GM19395 (cell line): ENCODE results near the gene CAMK2B.

Experiments
- ATAC-seq: cut with Tn5 transposase; IDR thresholded peaks from one replicate; pipeline ENCODE4 v1.9.1; 2021; ENCODE audit warnings: mild to moderate bottlenecking, moderate library complexity; ENCODE audit not compliant: unreplicated experiment

The CAMK2B gene

DNA sequence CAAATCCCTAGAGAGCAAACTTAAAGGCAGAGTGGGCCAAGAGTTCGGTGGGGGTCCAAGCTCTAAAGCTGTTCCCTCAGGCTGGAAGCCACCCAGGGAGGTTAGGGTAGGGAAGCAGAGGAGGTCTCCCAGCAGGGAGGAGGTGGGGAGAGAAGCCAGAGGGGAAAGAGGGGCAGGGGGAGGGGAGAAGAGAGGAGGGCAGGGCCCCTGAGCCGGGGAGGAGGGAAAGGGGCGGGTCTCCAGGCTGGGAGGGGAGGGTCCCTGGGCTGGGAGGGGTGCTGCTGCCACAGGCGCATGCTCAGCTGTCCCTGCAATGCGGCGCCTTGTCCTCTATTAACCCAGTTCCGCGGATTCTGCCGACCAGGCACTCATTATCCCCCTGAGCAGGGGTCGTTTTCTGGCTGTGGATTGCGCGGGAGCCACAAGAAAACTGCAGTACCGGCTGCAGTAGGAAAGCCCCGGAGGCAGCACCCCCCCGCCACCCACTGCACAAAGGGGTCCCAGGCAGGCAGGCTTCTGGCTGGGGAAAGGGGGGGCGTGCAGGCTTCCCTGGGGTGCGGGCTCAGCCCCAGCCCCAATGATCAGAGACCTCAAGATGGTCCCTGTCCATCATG, 49.3 kb downstream of the CAMK2B start:
- no peak for ATAC-seq

DNA sequence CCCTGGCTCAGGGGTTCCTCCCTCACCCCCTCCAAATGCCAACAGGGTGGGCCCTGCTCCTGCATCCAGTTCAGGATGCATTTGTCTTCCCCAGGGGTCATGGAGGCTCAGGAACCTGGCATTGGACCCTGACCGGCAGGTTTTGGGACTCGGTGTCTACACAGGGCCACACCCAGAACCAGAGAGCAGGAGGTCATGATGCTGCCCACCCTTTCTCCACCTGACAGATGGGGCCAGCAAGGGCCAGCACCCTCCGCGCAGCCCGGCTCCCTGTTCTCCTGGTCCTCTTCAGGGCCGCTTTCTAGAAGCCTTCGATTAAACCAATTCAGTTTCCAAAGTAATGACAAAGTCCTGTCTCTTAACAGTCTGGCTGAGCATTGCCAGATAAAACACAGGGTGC, 50.2 kb downstream of the CAMK2B start:
- no peak for ATAC-seq

DNA sequence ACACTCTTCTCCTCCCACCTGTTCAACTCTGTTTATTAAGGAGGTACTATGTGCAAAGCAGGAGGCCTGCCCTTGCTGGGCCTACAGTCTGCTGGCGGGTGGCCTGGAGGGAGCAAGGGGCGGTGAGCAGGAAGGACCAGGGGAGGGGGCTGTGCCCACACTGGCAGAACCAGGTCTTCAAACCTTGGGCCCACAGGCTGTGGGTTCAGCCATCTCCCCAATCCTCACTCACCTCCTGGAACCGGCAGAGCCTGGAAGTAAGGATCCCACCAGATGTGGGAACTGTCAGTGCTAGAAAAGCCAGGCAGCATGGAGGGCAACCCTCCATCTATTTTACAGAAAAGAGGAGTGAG, 50.8 kb downstream of the CAMK2B start:
- ATAC-seq: no peak

DNA sequence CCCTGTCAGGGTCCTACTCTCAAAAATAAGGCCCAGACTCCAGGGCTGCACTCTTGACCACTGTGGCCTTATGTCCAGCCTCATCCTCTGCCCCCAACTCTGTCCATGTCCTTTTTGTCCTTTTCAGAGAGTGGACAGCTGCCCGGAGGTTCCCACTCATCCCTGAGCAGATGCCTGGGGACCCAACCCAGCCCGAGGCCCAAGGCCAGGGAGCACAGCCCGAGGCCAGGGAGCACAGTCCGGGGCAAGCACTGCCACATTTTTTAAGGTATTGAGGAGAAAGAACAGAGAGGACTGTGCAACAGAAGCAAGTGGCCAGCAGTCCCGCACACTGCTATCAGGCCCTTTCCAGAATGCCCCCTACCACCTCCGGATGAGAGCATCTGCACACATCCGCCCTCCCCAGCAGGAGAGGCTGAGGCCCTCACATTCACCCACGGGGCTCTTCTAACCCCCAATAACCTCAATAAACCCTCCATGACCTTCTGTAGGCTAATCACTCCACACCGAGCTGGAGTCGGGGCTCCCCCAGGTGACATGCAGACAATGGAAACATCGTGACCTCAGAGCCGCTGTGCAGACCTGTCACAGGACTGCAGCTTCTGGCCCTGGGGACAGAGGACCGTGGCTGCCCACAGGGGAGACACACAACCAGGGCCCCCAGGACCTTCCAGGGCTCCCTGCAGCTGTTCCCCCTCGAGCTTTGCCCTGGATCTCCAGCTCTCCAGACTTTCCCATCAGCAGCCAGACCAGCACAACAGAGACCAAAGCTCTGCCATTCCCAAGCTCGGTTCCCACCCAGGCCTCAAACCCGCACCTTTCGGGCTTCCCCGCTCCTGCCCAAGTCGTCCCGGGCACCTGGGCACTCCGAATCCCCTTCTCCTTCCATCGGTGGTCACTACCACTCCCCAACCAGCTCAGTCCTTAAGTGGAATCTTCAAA, 51.4 kb downstream of the CAMK2B start:
- ATAC-seq: no peak

DNA sequence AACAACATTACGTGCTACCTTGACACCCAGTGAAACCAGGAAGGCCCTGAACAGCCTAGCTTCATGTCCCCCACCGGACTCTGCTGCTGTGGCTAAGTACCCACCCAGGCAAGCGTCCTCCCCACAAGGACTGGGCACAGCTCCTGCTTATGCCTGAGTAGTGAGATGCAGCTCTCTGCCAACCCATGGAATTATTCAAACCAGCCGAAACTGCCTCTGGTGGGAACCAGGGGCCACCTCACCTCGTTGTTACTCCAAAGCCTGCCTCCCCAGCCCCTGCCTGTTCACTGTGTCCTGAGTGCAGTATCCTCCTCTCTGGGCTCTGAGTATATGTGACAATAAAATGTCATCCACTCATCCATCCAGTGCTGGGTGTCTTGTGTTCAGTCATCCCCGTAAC, 52.4 kb downstream of the CAMK2B start:
- no peak for ATAC-seq

DNA sequence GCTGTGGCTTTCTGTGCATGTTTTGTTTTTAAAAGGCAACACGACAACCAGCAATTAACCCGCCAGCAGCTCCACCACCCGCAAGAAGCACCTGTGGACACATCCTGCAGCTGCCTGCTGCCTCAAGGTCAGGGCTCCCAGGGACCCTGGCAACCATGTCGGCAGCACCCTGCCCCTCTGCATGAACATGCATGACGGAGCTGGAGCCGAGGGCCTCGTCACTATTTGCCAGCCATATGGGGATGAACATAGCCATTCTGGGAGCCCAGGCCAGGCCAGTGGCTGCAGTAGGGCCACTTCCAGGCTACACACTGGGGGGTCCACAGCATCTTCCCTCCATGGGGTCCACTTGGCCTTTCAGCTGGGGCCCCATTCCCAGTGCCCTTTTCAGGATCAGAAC, 52.9 kb downstream of the CAMK2B start:
- ATAC-seq: no peak

DNA sequence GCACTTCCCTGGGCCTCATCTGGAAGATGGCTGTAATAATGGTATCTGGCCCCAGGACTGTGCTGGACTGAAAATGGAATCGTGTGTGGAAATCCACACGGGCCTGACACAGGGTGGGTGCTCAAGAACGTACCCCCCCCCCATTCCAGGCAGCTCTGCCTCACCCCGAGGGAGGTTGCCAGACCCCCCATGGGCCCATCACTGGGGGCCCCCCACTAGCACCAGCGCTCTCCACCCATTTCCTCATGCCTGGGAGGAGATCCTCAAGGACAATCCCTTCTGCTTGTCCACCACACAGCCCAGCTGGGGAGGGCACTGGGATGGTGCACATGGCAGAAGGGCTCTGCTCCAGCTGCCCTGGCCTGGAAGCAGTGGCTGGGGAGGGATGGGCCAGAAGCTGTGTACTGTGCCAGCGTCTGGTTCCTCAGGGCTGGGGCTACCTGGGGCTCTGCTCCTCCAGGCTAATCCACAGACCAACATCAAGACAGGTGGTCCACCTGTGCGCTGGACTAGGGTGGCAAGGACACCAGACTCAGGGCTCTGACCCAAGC, 55.4 kb downstream of the CAMK2B start:
- ATAC-seq: no peak

DNA sequence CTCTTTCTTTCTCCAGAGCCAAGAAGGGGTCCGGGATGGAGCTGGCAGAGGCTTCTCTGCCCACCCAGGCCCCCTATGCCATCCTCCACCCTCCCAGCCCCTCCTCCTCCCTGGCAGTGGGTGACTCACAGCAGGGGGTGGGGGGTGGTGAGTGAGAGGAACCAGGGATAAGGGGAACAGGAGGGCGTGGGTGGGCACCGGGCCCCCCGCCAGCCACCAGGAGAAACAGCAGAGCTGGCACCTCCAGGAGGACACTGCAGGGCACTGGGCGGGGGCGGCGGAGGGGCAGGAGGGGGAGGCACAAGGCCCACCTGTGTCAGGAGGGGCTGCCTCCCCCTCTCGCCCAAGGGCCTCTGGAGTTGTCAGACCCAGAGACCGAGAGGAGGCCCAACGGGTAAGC, 56.0 kb downstream of the CAMK2B start:
- ATAC-seq: no peak

DNA sequence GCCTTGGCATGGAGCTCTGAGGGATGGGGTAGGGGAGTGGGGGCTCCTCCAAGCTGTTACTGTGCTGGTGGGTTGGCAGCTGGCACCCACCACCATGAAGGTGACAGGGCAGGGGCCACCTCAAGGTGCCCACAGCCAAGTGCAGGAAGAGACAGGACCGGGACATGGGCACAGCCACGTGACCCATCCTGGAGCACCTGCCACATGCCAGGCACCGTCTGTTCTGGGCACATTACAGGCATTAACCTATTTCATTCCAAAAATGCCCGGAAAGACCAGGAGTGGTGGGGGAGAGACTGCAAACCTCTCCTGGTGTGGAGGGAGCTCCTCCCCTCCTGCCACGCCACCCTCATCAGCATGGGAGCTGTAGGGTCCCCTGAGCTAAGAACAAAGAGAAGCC, 56.7 kb downstream of the CAMK2B start:
- ATAC-seq: no peak

DNA sequence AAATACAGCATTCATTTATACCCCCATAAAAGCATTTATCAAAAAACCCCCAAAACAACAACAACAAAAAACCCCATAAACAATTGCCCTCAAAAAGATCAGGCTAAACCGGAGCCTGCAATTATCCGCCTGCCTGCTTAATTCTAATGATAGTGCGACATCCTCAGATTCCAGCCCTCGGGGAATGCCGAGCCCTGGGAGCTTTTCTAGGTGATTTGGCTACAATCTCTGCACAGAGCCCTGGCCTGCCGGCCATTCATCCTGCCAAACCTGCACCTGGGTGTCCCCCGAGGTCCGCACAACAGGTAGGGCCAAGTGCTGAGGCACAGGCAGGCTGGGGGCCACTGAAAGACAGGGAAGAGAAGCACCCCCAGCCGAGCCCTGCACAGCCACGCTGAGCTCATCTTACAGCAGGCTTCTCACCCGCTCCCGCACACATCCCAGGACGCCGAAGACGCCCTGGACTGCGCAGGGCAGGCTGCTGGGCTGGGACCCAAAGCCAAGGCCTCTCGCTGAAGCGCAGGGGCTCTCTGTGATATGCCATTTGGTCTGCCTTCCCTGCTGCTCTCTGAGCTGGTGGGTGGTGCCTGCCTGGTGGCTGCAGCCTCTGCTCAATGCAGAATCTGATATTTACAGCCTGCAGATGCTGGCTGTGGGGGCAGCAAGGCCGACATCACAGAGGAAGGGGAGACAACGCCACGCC, 57.5 kb downstream of the CAMK2B start:
- no peak for ATAC-seq

DNA sequence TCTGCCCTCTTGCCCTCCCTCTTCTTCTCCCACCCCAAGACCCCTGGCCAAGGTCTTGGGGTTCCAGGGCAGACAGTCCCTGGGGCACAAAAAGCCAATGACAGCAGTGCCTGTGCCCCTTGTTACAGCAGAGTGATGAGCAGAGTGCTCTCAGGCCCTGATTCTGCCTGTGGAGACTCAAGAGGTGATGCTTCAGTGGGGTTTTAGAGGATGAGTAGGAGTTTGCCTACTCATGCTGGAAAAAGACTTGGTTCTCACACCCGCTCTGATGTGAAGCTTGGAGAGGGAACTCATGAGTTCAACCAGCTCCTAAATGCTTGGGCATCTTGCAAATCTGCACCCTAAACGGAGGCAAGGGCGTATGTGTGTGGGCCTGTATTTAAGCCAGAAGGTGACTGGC, 58.2 kb downstream of the CAMK2B start:
- ATAC-seq: no peak

DNA sequence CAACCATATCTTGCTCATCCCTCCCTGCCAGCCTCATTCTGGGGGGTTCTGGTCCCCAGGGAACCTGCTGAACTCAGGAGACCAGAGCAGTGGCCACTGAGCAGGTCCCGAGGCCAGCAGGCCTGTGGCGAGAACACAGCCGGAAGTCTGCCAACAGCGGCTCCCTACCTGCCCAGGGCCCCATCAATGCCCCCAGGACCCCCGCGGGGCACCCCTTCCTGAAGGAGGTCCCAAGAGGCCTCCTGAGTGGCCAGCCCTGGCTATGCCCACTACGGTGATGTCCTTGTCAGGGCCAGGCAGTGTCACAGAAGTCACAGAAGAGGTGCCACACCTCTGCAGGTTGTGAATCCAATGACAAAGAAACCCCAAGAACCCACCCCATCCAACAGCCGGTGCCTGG, 58.9 kb downstream of the CAMK2B start:
- no peak for ATAC-seq

DNA sequence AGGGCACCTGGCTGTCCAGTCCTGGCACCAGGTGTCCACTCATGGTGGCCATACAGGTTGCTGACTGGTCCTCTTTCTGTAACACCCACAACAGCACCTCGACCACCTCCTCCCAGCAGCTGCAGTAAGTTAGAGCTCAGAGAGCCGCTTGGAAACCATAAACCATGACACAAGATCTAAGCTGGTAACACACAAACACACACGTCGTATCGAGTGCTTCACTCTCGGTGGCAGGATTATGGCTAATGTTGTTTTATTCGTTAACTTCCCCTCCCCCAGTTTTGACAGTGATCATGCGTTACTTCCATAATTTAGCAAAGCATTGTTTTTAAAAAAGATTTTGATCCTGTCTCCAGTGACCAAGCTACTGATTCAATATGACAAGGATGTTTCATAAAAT, 59.7 kb downstream of the CAMK2B start:
- ATAC-seq: no peak

DNA sequence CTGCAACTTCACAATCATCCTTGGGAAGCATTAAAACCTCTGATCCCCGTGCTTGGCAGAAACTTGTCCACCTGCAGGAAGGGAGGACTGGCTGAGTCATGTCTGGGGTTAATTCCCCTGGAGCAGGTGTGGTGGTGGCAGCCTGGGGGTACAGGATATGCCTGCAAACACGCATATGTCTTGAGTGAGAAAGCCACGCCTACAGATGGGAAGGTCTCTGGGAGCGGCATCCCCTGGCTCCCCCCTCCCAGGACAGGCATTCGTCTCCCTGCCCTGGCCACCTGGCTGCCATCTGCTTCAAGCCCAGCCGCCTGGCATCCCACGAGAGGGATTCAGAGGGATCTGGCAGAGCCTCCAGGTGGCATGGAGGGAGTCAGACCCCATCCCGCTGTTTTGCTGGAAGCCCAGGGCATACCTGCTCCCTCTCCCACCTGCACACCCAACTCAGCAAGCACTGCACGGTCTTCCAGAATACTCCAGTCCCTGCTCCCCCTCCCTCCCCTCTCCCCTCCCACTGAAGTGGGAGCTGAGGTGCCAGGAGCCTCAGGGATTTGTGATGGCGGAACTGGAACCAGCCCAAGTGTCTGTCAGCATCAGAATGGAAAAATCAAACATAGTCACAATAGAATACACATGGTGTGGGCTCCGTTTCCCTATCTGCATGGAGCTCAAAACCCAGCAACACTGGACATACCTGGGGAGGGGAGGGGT, 61.0 kb downstream of the CAMK2B start:
- no peak for ATAC-seq

DNA sequence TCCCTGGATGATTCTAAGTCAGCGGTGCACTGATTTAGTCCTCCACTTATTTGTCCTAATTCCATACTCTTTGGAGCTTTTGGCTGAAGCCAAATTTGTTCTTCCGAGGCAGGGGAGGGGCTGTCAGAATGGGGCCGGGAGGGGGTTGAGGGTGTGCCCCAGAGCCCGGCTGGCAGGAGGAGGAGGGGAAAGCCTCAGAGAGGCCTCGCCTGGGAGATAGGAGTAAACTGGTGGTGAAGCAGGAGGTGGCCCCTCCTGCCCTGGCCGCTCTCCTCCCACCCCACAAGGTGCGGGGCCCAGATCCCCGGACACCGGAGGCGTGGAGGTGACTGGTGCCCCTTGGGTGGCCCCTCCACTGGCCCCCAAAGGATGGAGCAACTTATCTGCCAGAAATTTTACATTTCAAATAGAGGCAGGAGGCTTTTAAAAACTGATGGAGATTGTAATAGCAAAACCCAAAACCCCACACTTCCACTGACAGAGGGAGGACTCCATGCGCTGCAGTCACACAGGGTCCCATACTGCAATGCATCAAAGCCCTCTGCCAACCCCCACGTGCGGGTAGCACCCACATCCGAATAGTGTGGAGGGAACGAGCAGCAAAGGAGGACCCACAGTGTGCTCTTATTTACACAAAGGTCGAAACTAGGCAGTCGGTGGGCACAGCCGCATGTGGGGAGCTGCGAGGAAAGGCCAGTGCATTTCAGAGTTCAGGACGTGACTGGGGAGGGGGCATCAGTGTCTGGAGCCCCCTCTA, 61.9 kb downstream of the CAMK2B start:
- no peak for ATAC-seq

DNA sequence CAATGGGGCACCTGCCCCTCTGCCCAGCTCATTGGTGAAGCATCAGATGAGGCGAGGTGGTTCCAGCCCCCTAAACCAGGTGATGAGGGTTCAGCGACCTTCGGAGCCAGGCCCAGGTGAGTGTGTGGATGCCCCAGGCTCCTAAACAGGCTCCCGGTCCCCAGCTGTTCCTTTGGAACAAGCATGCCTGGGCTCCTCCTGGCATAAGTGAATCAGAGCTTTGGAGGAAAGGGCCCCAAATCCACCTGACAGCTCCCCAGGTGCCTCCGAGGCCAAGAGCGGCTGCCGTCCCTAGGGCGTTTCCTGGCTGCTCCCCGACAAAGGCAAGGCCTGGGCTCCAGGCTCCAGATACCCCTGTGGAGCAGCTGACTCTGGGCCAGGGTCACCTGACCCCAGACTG, 63.4 kb downstream of the CAMK2B start:
- ATAC-seq: no peak

DNA sequence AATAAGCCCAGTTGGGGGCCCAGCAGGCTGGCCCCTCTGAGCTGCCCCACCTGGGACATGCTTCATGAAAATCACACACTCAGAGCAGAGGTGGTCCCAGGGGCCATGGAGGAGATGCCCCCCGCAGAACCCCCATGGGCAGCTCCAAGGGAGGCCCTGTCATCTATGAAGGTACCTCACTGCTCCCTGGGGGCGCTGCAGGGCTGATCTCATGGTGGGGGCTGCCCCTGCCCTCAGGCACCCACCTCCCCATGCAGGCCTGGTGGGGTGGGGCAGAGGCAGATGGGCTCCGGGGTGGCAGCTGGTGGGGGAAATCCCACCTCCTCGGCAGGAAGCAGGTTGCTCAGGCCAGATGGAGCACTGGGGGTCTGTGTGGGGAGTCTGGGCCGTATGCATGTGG, 64.2 kb downstream of the CAMK2B start:
- ATAC-seq: no peak

DNA sequence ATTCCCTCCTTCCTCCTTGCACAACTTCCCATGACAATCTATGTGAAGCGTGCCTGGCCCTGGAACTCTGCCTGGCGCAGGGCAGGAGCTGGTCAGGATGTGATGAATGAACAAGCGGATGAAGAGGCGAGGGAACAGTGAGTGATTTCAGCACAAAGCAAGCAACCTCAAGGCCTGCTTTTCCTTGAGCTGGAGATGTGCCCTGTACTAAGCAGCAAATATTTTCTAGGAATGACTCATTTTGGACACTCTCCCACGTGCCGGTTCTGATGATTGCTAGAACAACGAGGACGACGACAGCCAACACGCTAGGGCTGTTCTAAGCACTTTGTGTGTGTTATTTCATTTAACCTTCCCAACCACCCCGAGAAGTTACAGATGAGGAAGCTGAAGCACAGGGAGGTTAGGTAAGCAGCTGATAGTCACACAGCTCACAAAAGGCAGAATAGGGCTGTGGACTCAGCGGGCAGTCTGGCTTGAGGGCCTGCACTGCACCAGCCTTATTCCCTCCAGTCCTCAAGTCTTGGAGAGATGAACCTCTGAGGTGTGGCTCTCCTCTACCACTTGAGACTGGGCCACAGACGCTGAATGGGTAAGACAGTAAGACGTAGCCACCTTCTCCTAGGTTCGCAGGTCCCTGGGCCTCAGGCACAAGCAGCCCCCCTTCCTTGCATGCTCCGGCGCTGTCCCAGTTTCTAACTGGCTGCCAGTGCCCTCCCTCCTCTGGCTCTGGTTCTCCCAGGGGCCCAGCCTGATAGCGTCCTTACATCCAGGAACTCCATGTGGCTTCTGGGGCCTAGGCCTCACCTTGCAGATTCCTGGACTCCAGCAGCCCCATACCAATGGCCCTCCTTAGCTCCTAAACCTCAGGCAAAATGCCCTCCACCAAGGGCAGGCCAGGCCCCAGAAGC, 65.6 kb downstream of the CAMK2B start:
- no peak for ATAC-seq

DNA sequence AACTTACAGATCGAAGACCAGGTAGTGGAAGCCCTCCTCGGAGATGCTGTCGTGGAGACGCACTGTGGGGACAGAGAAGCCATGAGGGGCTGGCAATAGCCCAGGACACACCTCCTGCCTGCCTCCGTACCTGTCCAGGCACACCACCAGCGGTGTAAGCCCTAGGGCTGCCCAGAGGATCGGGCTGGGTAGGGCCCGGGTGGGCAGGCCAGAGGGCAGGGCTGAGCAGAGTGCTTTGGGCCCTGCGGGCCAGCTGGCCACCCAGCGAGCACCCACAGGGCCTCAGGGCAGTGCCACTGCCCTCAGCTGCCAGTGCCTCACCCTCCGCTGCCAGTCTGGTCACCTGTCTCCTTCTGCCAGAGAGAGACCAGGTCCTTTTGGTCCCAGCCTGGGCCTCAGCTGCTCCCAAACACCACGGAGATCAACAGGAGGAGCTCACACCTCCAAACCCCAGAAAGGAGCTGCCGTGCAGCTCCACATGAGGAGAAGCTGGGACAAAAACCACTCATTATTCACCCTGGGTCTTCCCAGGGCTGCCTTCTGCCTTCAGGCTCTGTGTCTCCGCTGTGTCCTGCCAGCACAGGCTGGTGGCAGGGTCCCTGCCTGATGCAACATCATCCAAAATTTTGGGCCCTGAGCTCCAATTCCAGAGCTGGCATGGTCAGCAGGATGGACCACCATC, 66.4 kb downstream of the CAMK2B start:
- ATAC-seq: no peak
